GM12801 (cell line): ENCODE data around the gene ARSJ.

ENCODE experiments used
- TF ChIP-seq, protein P1 (sequence below): IDR thresholded peaks from one replicate; pipeline ENCODE4 v1.5.1; 2011; ENCODE audit warnings: control low read depth; ENCODE audit not compliant: insufficient read length; ENCODE audit errors: extremely low read depth

The ARSJ gene

DNA sequence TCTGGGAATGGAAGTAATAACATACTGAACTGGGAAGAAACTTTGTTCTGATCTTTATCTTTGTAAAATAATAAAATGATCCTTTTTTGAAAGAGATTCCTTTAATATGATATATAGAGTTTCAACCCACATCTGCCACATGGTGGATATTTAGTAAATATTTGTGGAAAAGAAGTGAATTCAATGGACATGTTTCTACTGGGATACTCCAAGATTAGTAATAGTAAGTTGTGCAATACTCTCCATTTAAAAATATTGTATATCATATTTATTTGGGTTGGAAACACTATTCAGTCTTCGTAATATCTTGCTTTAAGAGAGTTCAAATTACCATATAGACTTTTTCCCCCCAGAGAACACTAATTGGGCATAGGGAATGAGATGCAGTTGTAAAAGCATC lies 17.8 kb upstream of the ARSJ start:
- TF ChIP-seq, protein P1, sequence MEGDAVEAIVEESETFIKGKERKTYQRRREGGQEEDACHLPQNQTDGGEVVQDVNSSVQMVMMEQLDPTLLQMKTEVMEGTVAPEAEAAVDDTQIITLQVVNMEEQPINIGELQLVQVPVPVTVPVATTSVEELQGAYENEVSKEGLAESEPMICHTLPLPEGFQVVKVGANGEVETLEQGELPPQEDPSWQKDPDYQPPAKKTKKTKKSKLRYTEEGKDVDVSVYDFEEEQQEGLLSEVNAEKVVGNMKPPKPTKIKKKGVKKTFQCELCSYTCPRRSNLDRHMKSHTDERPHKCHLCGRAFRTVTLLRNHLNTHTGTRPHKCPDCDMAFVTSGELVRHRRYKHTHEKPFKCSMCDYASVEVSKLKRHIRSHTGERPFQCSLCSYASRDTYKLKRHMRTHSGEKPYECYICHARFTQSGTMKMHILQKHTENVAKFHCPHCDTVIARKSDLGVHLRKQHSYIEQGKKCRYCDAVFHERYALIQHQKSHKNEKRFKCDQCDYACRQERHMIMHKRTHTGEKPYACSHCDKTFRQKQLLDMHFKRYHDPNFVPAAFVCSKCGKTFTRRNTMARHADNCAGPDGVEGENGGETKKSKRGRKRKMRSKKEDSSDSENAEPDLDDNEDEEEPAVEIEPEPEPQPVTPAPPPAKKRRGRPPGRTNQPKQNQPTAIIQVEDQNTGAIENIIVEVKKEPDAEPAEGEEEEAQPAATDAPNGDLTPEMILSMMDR = no peak

DNA sequence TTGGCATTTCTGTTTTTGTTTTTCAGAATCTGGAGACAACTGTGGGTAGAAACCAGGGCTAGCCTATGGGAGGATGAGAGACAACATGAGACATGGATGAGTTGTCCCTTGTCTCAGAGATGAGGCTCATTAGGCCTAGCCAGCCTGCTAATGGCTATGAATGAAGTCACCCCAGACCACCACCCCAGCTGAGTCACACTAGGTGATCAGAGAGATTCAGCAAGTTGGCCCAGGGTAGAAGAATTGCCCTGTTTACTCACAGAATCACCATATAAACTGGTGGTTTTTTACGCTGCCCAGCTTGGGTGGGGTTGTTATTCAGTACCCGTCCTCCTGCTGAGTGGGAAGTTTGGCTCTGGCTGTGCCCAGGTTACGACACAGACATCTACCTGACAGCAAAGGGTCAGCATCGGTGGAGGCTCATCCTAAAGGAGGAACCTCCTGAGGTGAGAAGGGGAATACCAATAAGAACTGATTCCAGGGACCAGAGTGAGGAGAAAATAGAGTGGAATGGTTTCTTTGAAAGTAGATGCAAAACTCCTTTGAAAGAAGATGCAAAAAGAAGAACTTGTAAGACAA lies 17.2 kb upstream of the ARSJ start:
- TF ChIP-seq, protein P1 = no peak

DNA sequence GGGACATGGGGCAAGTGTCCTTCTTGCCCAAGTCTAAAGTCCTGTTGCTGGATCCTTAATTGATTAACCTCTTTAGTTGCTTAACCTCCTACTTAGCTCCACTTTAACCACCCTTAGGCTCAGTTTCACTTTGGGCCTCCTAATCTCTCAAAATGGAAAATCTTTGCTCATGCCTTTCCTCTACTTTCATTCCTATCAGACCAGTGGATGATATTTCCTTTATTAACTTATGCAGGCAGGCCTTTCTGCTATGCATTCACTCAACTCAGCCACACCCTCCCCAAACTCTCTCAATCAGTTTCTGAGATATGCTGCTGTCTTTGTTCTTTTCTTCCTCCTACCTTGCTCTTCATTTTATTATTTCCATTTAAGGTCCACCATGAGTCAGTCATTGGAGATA lies 14.4 kb upstream of the ARSJ start:
- TF ChIP-seq, protein P1 = no peak

DNA sequence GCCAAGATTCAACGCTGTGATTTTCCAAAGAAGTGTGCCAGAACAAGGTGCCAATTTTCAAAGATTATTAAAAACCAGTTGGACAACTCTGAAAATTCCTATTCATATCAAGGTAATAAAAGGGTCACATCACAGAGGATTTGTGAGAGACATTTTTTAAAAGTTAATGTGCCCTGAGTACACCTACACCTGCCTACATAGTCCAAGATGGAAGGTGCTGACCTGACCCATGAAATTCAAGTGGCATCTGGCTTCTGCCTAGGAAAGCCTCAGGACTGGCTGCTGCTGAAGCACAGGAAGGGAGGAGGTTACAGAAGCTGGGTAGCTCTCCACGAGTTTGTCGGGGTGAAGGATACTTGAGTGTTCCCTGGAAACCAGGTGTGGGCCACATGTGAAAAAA lies 11.4 kb upstream of the ARSJ start:
- TF ChIP-seq, protein P1 = no peak

DNA sequence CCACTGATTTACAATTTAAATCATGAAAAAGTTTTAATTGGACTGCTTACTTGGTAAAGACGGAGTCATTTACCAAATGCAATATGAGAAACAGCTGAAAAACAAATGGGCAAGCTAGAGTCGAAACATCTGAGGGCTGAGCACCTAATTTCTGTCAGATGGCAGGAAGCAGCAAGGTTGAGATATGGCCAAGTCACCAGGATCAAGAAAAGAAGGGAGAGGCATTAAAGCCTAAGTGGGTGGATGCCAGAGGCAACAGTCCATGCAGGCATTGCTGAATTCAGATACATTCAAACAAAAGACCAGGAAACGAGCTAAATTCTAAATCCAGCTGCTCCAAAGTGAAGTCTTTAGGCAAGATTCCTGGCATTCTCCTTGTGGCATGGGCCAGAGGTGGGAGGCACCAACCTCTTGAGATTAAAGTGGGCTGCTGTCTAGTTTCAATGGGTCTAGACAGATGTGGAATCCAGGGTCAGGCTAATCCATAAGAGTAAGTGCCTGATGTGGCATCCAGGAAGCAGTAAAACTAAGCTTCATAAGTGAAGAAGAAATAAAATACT lies 8.0 kb upstream of the ARSJ start:
- TF ChIP-seq, protein P1 = no peak

DNA sequence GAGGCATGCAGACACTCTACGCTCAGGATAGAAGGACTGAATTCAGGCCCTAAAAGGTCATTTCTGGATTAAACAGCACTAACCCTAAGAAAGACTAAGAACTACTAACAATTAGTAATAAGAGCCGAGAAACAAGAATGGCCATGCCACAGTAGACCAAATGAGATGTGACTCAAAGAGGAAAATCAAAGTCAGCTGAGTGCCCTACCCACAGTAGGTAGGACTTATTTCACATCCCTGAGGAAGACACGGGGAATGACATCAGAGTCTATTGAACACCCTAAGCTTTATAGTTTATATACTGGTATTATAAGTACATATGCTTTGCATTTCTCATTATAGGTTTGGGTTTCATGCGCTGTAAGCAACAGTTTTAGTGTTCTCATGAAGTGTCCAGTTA lies 2.7 kb upstream of the ARSJ start:
- TF ChIP-seq, protein P1 = no peak

DNA sequence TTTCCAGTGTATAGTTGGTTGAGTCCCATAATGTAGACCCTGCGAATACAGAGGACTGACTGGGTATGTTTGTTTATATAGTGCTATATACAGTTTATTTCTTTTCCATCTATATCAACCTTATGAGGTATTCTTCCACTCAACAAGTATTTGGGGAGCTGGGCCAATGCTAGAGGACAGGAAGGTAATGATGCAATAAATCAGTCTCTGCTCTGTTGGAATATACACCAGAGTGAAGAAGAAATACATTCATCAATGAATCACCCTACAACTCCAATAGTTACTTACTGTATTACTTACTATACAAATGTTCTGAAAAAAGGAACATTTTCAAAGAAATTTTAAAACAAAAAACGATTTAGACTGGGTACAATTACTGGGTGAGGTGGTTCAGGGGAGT lies 2.1 kb upstream of the ARSJ start:
- TF ChIP-seq, protein P1 = no peak
